Measurements from ENCODE around the gene SYNE3.

The SYNE3 gene

DNA sequence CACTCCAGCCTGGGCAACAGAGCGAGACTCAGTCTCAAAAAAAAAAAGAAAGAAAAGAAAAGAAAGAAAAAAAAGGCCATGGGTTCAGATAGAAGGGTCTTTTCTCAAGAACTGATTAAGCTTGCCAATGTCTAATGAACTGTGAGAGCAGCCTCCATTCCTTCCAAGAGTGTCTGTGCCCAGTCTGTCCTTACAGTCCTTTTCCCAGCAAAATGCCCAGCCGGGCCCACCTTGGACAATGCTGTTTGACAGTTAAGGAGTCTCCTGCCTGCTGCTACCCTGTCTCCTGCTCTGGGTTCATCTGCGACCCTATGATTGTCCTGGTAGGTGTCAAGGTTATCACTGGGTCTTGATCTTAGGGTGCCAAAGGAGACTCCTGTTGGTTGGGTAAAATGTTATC lies 21.4 kb downstream of the SYNE3 start:
- Histone ChIP-seq H3K36me3 (ENCODE audit: control insufficient read depth, insufficient read depth, low read length) (no peaks in the 10 kb centered on the region), H3K27ac (ENCODE audit: low read depth, low read length, severe bottlenecking) (peak overlapping the region; percentile 95), H3K4me1 (ENCODE audit: control insufficient read depth, insufficient read depth, low read length, poor library complexity, severe bottlenecking) (peaks cover 42% of the 10 kb centered on the region), H3K4me3 (ENCODE audit: extremely low read depth, insufficient read depth, low read length, poor library complexity, severe bottlenecking) (no peak overlapping the region), H3K9me3 (ENCODE audit: control insufficient read depth, low read length) (no peaks in the 10 kb centered on the region)
- WGBS, 2 experiments (ENCODE audit: insufficient coverage in 2 of 2) = 88 to 100% methylated on average over 2 to 3 of the region's 3 CpGs

- no peak overlapping the region for H3K4me3 ChIP-seq (ENCODE audit: extremely low read depth, insufficient read depth, low read length, poor library complexity, severe bottlenecking)
- H3K4me1 ChIP-seq (ENCODE audit: control insufficient read depth, insufficient read depth, low read length, poor library complexity, severe bottlenecking) = peaks cover 44% of the 10 kb centered on the region
- no peaks in the 10 kb centered on the region for H3K9me3 ChIP-seq (ENCODE audit: control insufficient read depth, low read length)
- H3K36me3 ChIP-seq (ENCODE audit: control insufficient read depth, insufficient read depth, low read length) = no peaks in the 10 kb centered on the region
- WGBS, 2 experiments (ENCODE audit: insufficient coverage in 2 of 2) = 91 to 100% methylated on average over 4 of the region's 4 CpGs
- no peak overlapping the region for H3K27ac ChIP-seq (ENCODE audit: low read depth, low read length, severe bottlenecking)
Measured at GRCh38 chr14:95494456-95494855, 22.0 kb downstream of the SYNE3 start.

- 96% methylated on average over 3 to 4 of the region's 4 CpGs for WGBS, 2 experiments (ENCODE audit: insufficient coverage in 2 of 2)
- Histone ChIP-seq H3K36me3 (ENCODE audit: control insufficient read depth, insufficient read depth, low read length) (no peaks in the 10 kb centered on the region), H3K4me3 (ENCODE audit: extremely low read depth, insufficient read depth, low read length, poor library complexity, severe bottlenecking) (no peak overlapping the region), H3K4me1 (ENCODE audit: control insufficient read depth, insufficient read depth, low read length, poor library complexity, severe bottlenecking) (peaks cover 42% of the 10 kb centered on the region), H3K27ac (ENCODE audit: low read depth, low read length, severe bottlenecking) (no peak overlapping the region), H3K9me3 (ENCODE audit: control insufficient read depth, low read length) (no peaks in the 10 kb centered on the region)
Measured at GRCh38 chr14:95493976-95494375, 22.5 kb downstream of the SYNE3 start.

- Histone ChIP-seq H3K4me1 (ENCODE audit: control insufficient read depth, insufficient read depth, low read length, poor library complexity, severe bottlenecking) (peaks cover 43% of the 10 kb centered on the region), H3K4me3 (ENCODE audit: extremely low read depth, insufficient read depth, low read length, poor library complexity, severe bottlenecking) (no peak overlapping the region), H3K36me3 (ENCODE audit: control insufficient read depth, insufficient read depth, low read length) (no peaks in the 10 kb centered on the region), H3K27ac (ENCODE audit: low read depth, low read length, severe bottlenecking) (no peak overlapping the region), H3K9me3 (ENCODE audit: control insufficient read depth, low read length) (no peaks in the 10 kb centered on the region)
- 92 to 93% methylated on average over 2 to 3 of the region's 5 CpGs for WGBS, 2 experiments (ENCODE audit: insufficient coverage in 2 of 2)
Measured at GRCh38 chr14:95493503-95493902, 22.9 kb downstream of the SYNE3 start.

DNA sequence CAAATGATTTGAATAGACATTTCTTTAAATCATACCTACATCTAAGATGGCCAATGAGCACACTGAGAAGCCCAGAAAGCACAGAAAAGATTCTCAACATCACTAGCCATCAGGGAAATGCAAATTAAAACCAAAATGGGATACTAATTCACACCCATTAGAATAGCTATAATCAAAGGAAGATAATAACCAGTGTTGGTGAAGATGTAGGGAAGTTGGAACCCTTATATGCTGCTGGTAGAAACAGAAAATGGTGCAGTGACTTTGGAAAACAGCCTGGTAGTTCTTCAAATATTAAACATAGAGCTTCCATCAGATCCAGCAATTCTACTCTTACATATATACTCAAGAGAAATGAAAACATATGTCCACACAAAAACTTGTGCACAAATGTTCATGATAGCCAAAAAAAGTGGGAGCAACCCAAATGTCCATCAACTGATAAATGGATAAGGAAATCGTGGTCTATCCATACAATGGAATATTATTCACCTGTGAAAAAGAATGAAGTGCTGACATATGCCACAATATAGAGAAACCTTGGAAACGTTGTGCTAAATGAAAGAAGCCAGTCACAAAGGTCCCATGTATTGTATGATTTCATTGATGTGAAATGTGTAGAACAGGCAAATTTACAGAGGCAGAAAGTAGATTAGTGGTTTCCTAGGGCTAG lies 24.4 kb downstream of the SYNE3 start:
- Histone ChIP-seq H3K9me3 (ENCODE audit: control insufficient read depth, low read length) (no peaks in the 10 kb centered on the region), H3K4me1 (ENCODE audit: control insufficient read depth, insufficient read depth, low read length, poor library complexity, severe bottlenecking) (peaks cover 29% of the 10 kb centered on the region), H3K27ac (ENCODE audit: low read depth, low read length, severe bottlenecking) (no peak overlapping the region), H3K4me3 (ENCODE audit: extremely low read depth, insufficient read depth, low read length, poor library complexity, severe bottlenecking) (no peak overlapping the region), H3K36me3 (ENCODE audit: control insufficient read depth, insufficient read depth, low read length) (no peaks in the 10 kb centered on the region)
- 78 to 81% methylated on average over 1 to 2 of the region's 2 CpGs for WGBS, 2 experiments (ENCODE audit: insufficient coverage in 2 of 2)

- Histone ChIP-seq H3K9me3 (ENCODE audit: control insufficient read depth, low read length) (no peaks in the 10 kb centered on the region), H3K4me1 (ENCODE audit: control insufficient read depth, insufficient read depth, low read length, poor library complexity, severe bottlenecking) (peaks cover 19% of the 10 kb centered on the region), H3K4me3 (ENCODE audit: extremely low read depth, insufficient read depth, low read length, poor library complexity, severe bottlenecking) (no peak overlapping the region), H3K36me3 (ENCODE audit: control insufficient read depth, insufficient read depth, low read length) (no peaks in the 10 kb centered on the region), H3K27ac (ENCODE audit: low read depth, low read length, severe bottlenecking) (no peak overlapping the region)
- WGBS, 2 experiments (ENCODE audit: insufficient coverage in 2 of 2) = 96 to 97% methylated on average over 7 of the region's 10 CpGs
Measured at GRCh38 chr14:95490727-95491451, 25.6 kb downstream of the SYNE3 start.

DNA sequence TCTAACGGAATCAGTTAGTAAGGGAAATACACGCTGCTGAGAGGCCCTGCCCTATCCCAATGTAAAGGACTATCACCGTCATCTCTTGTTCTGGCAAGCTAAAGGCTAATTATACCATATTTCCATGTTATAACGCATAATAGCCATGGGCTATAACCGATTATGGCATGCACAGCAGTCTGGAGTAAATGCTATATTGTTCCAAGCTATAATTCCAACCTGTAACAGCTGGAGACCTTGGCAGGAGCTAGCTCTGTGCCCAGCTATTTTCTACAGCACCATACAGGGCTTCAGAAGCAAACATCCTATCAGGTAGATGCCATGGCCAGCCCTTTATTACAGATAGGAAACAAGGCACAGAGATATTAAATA lies 26.3 kb downstream of the SYNE3 start:
- Histone ChIP-seq H3K27ac (ENCODE audit: low read depth, low read length, severe bottlenecking) (no peak overlapping the region), H3K4me1 (ENCODE audit: control insufficient read depth, insufficient read depth, low read length, poor library complexity, severe bottlenecking) (peaks cover 19% of the 10 kb centered on the region), H3K9me3 (ENCODE audit: control insufficient read depth, low read length) (no peaks in the 10 kb centered on the region), H3K36me3 (ENCODE audit: control insufficient read depth, insufficient read depth, low read length) (no peaks in the 10 kb centered on the region), H3K4me3 (ENCODE audit: extremely low read depth, insufficient read depth, low read length, poor library complexity, severe bottlenecking) (no peak overlapping the region)
- WGBS, 2 experiments (ENCODE audit: insufficient coverage in 2 of 2) = 95% methylated on average over 5 of the region's 5 CpGs

GRCh38 chr14:95489214-95490137 lies 27.0 kb downstream of the SYNE3 start:
- Histone ChIP-seq H3K36me3 (ENCODE audit: control insufficient read depth, insufficient read depth, low read length) (no peaks in the 10 kb centered on the region), H3K4me3 (ENCODE audit: extremely low read depth, insufficient read depth, low read length, poor library complexity, severe bottlenecking) (no peak overlapping the region), H3K9me3 (ENCODE audit: control insufficient read depth, low read length) (no peaks in the 10 kb centered on the region), H3K4me1 (ENCODE audit: control insufficient read depth, insufficient read depth, low read length, poor library complexity, severe bottlenecking) (peaks cover 25% of the 10 kb centered on the region), H3K27ac (ENCODE audit: low read depth, low read length, severe bottlenecking) (no peak overlapping the region)
- WGBS, 2 experiments (ENCODE audit: insufficient coverage in 2 of 2) = 93 to 94% methylated on average over 4 to 6 of the region's 9 CpGs

DNA sequence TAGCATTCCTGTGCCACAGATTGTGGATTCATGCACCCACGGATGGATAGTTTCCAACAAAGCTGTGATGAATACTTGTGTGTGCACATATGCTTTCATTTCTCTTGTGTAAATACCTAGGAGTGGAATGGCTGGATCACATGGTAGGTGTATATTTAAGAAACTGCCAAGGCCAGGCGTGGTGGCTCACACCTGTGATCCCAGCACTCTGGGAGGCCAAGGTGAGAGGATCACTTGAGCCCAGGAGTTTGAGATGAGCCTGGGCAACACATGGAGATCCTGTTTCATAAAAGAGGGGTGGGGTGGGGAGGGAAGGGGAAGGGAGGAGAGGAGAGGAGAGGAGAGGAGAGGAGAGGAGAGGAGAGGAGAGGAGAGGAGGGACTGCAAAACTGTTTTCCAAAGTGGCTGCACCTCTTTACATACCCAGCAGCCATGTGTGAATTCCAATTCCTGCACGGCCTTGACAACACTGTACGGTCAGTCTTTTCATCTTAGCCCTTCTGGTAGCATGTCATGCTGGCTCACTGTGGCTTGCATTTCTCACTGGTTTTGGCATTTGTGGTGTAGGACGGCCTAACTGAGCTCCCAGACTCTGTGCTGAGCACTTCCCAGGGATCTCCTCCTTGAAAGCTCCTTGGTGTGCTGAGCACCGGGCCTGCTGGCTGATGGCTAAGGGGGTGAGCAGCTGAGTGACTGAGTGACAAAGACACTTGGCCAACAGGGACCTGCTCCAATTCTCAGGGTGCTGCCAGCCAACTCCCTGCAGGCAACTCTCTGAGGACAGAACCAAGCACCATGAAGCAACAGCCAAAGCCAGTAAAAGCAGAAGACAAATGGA lies 27.9 kb downstream of the SYNE3 start:
- WGBS, 2 experiments (ENCODE audit: insufficient coverage in 2 of 2) = 87 to 92% methylated on average over 5 to 6 of the region's 6 CpGs
- Histone ChIP-seq H3K27ac (ENCODE audit: low read depth, low read length, severe bottlenecking) (no peak overlapping the region), H3K9me3 (ENCODE audit: control insufficient read depth, low read length) (no peaks in the 10 kb centered on the region), H3K36me3 (ENCODE audit: control insufficient read depth, insufficient read depth, low read length) (no peaks in the 10 kb centered on the region), H3K4me3 (ENCODE audit: extremely low read depth, insufficient read depth, low read length, poor library complexity, severe bottlenecking) (no peak overlapping the region), H3K4me1 (ENCODE audit: control insufficient read depth, insufficient read depth, low read length, poor library complexity, severe bottlenecking) (peaks cover 33% of the 10 kb centered on the region)

GRCh38 chr14:95487669-95488084 lies 28.8 kb downstream of the SYNE3 start:
- Histone ChIP-seq H3K36me3 (ENCODE audit: control insufficient read depth, insufficient read depth, low read length) (no peaks in the 10 kb centered on the region), H3K9me3 (ENCODE audit: control insufficient read depth, low read length) (no peaks in the 10 kb centered on the region), H3K4me1 (ENCODE audit: control insufficient read depth, insufficient read depth, low read length, poor library complexity, severe bottlenecking) (peaks cover 40% of the 10 kb centered on the region), H3K4me3 (ENCODE audit: extremely low read depth, insufficient read depth, low read length, poor library complexity, severe bottlenecking) (no peak overlapping the region), H3K27ac (ENCODE audit: low read depth, low read length, severe bottlenecking) (no peak overlapping the region)
- WGBS, 2 experiments (ENCODE audit: insufficient coverage in 2 of 2) = 73% methylated on average over 2 of the region's 3 CpGs; no CpG with 5 or more reads in 1 of the 2 experiments

Data from mesodermal cell (in vitro differentiated cells).